Large intestine (tissue), 12 donors: ENCODE results near the gene IL21R. TPM values are rescaled to one million over a fixed set of nuclear protein-coding genes. Genes with fewer than 3 reads are reported as not detected.

Experiments
- DNase-seq, 2 donors: peaks; one replicate each; pipeline versions ENCODE4 v3.0.0 to v3.0.0-alpha.2; 2013
- H3K27ac ChIP-seq: one replicate; pipeline ENCODE4 v1.5.1; 2013; ENCODE audit warnings: low read length
- H3K27me3 ChIP-seq: 2 replicates; pipeline ENCODE4 v1.6.1; 2013; ENCODE audit warnings: low read length; ENCODE audit not compliant: control insufficient read depth, insufficient read depth
- H3K36me3 ChIP-seq: 2 replicates; pipeline ENCODE4 v1.6.1; 2013; ENCODE audit warnings: low read length; ENCODE audit not compliant: control insufficient read depth, insufficient read depth
- H3K4me1 ChIP-seq: one replicate; pipeline ENCODE4 v1.6.1; 2013; ENCODE audit warnings: low read length; ENCODE audit not compliant: control insufficient read depth, insufficient read depth
- H3K4me3 ChIP-seq: one replicate; pipeline ENCODE4 v1.5.1; 2013; ENCODE audit warnings: low read length
- H3K9me3 ChIP-seq: one replicate; pipeline ENCODE4 v1.6.1; 2013; ENCODE audit warnings: mild to moderate bottlenecking, low read depth, low read length, moderate library complexity; ENCODE audit not compliant: control insufficient read depth
- WGBS: methylation state at CpG from one replicate; pipeline ENCODE4 v1.1.5; 2013; ENCODE audit warnings: low lambda C conversion rate; ENCODE audit not compliant: insufficient coverage; 5-methylcytosine and 5-hydroxymethylcytosine counted together
- long read RNA-seq, 11 donors: transcript quantifications; one replicate each; lab custom pipeline, GENCODE V29; 2026
- polyA plus RNA-seq: library from polyadenylated mRNA; unstranded; fragments of 120-200 nt; gene quantifications from one replicate; pipeline ENCODE4 v1.2.1, GENCODE V29; 2013

Gene IL21R
- polyA plus RNA-seq, result 0.39 TPM
- long read RNA-seq, donor 1, result 0 reads
- long read RNA-seq, donor 2, result 0 reads
- long read RNA-seq, donor 3, result 0 reads
- long read RNA-seq, donor 4, result 0 reads
- long read RNA-seq, donor 5, result 0 reads
- long read RNA-seq, donor 6, result 0 reads
- long read RNA-seq, donor 7, result 0 reads
- long read RNA-seq, donor 8, result 0 reads
- long read RNA-seq, donor 9, result 0 reads
- long read RNA-seq, donor 10, result 0 reads
- long read RNA-seq, donor 11, result 0 reads

- Histone ChIP-seq H3K4me1 (no peaks in the 10 kb centered on the region), H3K36me3 (no peaks in the 10 kb centered on the region), H3K9me3 (no peaks in the 10 kb centered on the region), H3K4me3 (no peak within 1 kb of the TSS), H3K27me3 (peaks cover 7% of the 10 kb centered on the region), H3K27ac (no peak within 1 kb of the TSS)
- WGBS, result no CpG with 5 or more reads among the region's 23 CpGs
- DNase-seq, result peak; percentile 27 to 34
Observed at GRCh38 chr16:27401768-27402568, at the start of gene IL21R. IL21R (plus strand) TSS chr16:27402174; CDS start chr16:27430072, 27,898 bp downstream.

- no peaks in the 10 kb centered on the region for H3K4me1 ChIP-seq
- H3K27ac ChIP-seq, result no peak overlapping the region
- no peak overlapping the region for H3K4me3 ChIP-seq
- no peaks in the 10 kb centered on the region for H3K27me3 ChIP-seq
- no peak for DNase-seq
- no peaks in the 10 kb centered on the region for H3K9me3 ChIP-seq
- WGBS, result no CpG with 5 or more reads among the region's 4 CpGs
- H3K36me3 ChIP-seq, result peaks cover 80% of the 10 kb centered on the region
Observed at GRCh38 chr16:27353853-27354252, 48.1 kb upstream of the IL21R start.

- no peak for DNase-seq
- peaks cover 76% of the 10 kb centered on the region for H3K36me3 ChIP-seq
Observed at GRCh38 chr16:27355610-27356009, 46.4 kb upstream of the IL21R start.

GRCh38 chr16:27356794-27357193, 45.2 kb upstream of the IL21R start:
- H3K9me3 ChIP-seq, result no peaks in the 10 kb centered on the region
- peaks cover 72% of the 10 kb centered on the region for H3K36me3 ChIP-seq
- DNase-seq, result no peak
- no peak overlapping the region for H3K4me3 ChIP-seq
- H3K4me1 ChIP-seq, result no peaks in the 10 kb centered on the region
- WGBS, result no CpG with 5 or more reads among the region's 4 CpGs
- H3K27me3 ChIP-seq, result no peaks in the 10 kb centered on the region
- no peak overlapping the region for H3K27ac ChIP-seq

More at GRCh38 chr16:27355610-27356009, 46.4 kb upstream of the IL21R start:
- no peak overlapping the region for H3K4me3 ChIP-seq
- no peaks in the 10 kb centered on the region for H3K9me3 ChIP-seq
- 100% methylated on average over 1 of the region's 12 CpGs for WGBS
- H3K27ac ChIP-seq, result no peak overlapping the region
- H3K27me3 ChIP-seq, result no peaks in the 10 kb centered on the region
- H3K4me1 ChIP-seq, result no peaks in the 10 kb centered on the region

- H3K4me3 ChIP-seq, result no peak overlapping the region
- H3K9me3 ChIP-seq, result no peaks in the 10 kb centered on the region
- H3K27ac ChIP-seq, result no peak overlapping the region
- WGBS, result no CpG with 5 or more reads among the region's 4 CpGs
- DNase-seq, result no peak
- no peaks in the 10 kb centered on the region for H3K27me3 ChIP-seq
- peaks cover 71% of the 10 kb centered on the region for H3K36me3 ChIP-seq
- H3K4me1 ChIP-seq, result peaks cover 5% of the 10 kb centered on the region
Observed at GRCh38 chr16:27359051-27359450, 42.9 kb upstream of the IL21R start.

- Histone ChIP-seq H3K4me3 (no peak overlapping the region), H3K36me3 (peaks cover 66% of the 10 kb centered on the region), H3K27ac (no peak overlapping the region), H3K9me3 (no peaks in the 10 kb centered on the region), H3K4me1 (peaks cover 9% of the 10 kb centered on the region), H3K27me3 (no peaks in the 10 kb centered on the region)
- DNase-seq, result no peak
- WGBS, result 0% methylated on average over 1 of the region's 6 CpGs
Observed at GRCh38 chr16:27359615-27360014, 42.4 kb upstream of the IL21R start.

GRCh38 chr16:27361987-27362386, 40.0 kb upstream of the IL21R start:
- no peak overlapping the region for H3K27ac ChIP-seq

GRCh38 chr16:27362570-27363245, 39.3 kb upstream of the IL21R start:
- H3K9me3 ChIP-seq, result no peaks in the 10 kb centered on the region
- H3K27me3 ChIP-seq, result no peaks in the 10 kb centered on the region
- H3K27ac ChIP-seq, result no peak overlapping the region
- peaks cover 46% of the 10 kb centered on the region for H3K36me3 ChIP-seq
- peaks cover 19% of the 10 kb centered on the region for H3K4me1 ChIP-seq
- DNase-seq, result no peak
- no CpG with 5 or more reads among the region's 16 CpGs for WGBS
- H3K4me3 ChIP-seq, result no peak overlapping the region

More at GRCh38 chr16:27361987-27362386, 40.0 kb upstream of the IL21R start:
- no CpG with 5 or more reads among the region's 3 CpGs for WGBS
- Histone ChIP-seq H3K27me3 (no peaks in the 10 kb centered on the region), H3K9me3 (no peaks in the 10 kb centered on the region), H3K4me1 (peaks cover 19% of the 10 kb centered on the region), H3K4me3 (no peak overlapping the region), H3K36me3 (peaks cover 48% of the 10 kb centered on the region)
- DNase-seq, result no peak

- DNase-seq, result no peak
- peaks cover 43% of the 10 kb centered on the region for H3K36me3 ChIP-seq
Observed at GRCh38 chr16:27363246-27363632, 38.7 kb upstream of the IL21R start.

GRCh38 chr16:27363797-27364196, 38.2 kb upstream of the IL21R start:
- WGBS, result no CpG with 5 or more reads among the region's 9 CpGs
- peak overlapping the region; percentile 68 for H3K27ac ChIP-seq
- no peak for DNase-seq

More at GRCh38 chr16:27363246-27363632, 38.7 kb upstream of the IL21R start:
- Histone ChIP-seq H3K4me3 (no peak overlapping the region), H3K9me3 (no peaks in the 10 kb centered on the region), H3K27ac (no peak overlapping the region), H3K4me1 (peaks cover 19% of the 10 kb centered on the region), H3K27me3 (no peaks in the 10 kb centered on the region)
- no CpG with 5 or more reads among the region's 5 CpGs for WGBS

More at GRCh38 chr16:27363797-27364196, 38.2 kb upstream of the IL21R start:
- H3K9me3 ChIP-seq, result no peaks in the 10 kb centered on the region
- peaks cover 38% of the 10 kb centered on the region for H3K36me3 ChIP-seq
- H3K4me3 ChIP-seq, result no peak overlapping the region
- peaks cover 19% of the 10 kb centered on the region for H3K4me1 ChIP-seq
- no peaks in the 10 kb centered on the region for H3K27me3 ChIP-seq
